Neuronal stem cell (in vitro differentiated cells): ENCODE measurements around the gene SYNJ2BP.

ENCODE experiments used
- DNase-seq: peaks from one replicate; pipeline ENCODE4 v3.0.0-alpha.2; 2013; ENCODE audit warnings: low spot score
- H2AFZ ChIP-seq: one replicate; pipeline ENCODE4 v1.6.1; 2013; ENCODE audit warnings: mild to moderate bottlenecking, low read length, inconsistent platforms
- H2AK5ac ChIP-seq: 2 replicates; pipeline ENCODE4 v1.6.1; 2013; ENCODE audit warnings: low read depth, mild to moderate bottlenecking, inconsistent platforms, low read length, moderate library complexity, mixed read lengths
- H2BK120ac ChIP-seq: 2 replicates; pipeline ENCODE4 v1.6.1; 2013; ENCODE audit warnings: low read depth, mild to moderate bottlenecking, inconsistent platforms, low read length, moderate library complexity, mixed read lengths
- H2BK12ac ChIP-seq: one replicate; pipeline ENCODE4 v1.6.1; 2013; ENCODE audit warnings: low read length, inconsistent platforms
- H2BK15ac ChIP-seq: 2 replicates; pipeline ENCODE4 v1.6.1; 2013; ENCODE audit warnings: mild to moderate bottlenecking, low read length, inconsistent platforms, mixed read lengths
- H2BK5ac ChIP-seq: one replicate; pipeline ENCODE4 v1.6.1; 2013; ENCODE audit warnings: inconsistent platforms, mild to moderate bottlenecking, low read length, moderate library complexity
- H3K14ac ChIP-seq: one replicate; pipeline ENCODE4 v1.6.1; 2013; ENCODE audit warnings: low read length, inconsistent platforms
- H3K18ac ChIP-seq: 2 replicates; pipeline ENCODE4 v1.6.1; 2013; ENCODE audit warnings: low read length, inconsistent platforms
- H3K23ac ChIP-seq: 2 replicates; pipeline ENCODE4 v1.6.1; 2013; ENCODE audit warnings: low read depth, mild to moderate bottlenecking, mixed read lengths, low read length, inconsistent platforms; ENCODE audit not compliant: poor library complexity
- H3K27ac ChIP-seq: replicated peaks from 3 replicates; pipeline ENCODE4 v1.5.1; 2013; ENCODE audit warnings: low read length, inconsistent platforms
- H3K27me3 ChIP-seq, 3 experiments: 2 replicates each; pipeline ENCODE4 v1.6.1; 2013; ENCODE audit warnings: low read length in 3 of 3, mild to moderate bottlenecking in 2 of 3, inconsistent platforms in 1 of 3, low read depth in 1 of 3, mixed read lengths in 1 of 3, moderate library complexity in 1 of 3; ENCODE audit not compliant: control insufficient read depth in 3 of 3, insufficient read depth in 3 of 3
- H3K36me3 ChIP-seq, 2 donors: replicated peaks in 1 of 2; 2 replicates each; pipeline ENCODE4 v1.6.1; 2013; ENCODE audit warnings: low read length in 2 of 2; ENCODE audit not compliant: control insufficient read depth in 2 of 2, insufficient read depth in 2 of 2
- H3K4ac ChIP-seq: 2 replicates; pipeline ENCODE4 v1.6.1; 2013; ENCODE audit warnings: inconsistent platforms, mild to moderate bottlenecking, low read length, moderate library complexity
- H3K4me1 ChIP-seq, 2 donors: 1 replicate in 1 of 2; 2 replicates in 1 of 2; pipeline ENCODE4 v1.6.1; 2013; ENCODE audit warnings: low read length in 2 of 2, low read depth in 1 of 2; ENCODE audit not compliant: control insufficient read depth in 2 of 2, insufficient read depth in 1 of 2
- H3K4me2 ChIP-seq: one replicate; pipeline ENCODE4 v1.6.1; 2013; ENCODE audit warnings: mild to moderate bottlenecking, low read length, inconsistent platforms; ENCODE audit not compliant: insufficient read depth, poor library complexity, severe bottlenecking
- H3K4me3 ChIP-seq, 2 donors: 2 replicates each; pipeline ENCODE4 v1.5.1; 2013; ENCODE audit warnings: low read length in 2 of 2, mild to moderate bottlenecking in 2 of 2, inconsistent platforms in 1 of 2, moderate library complexity in 1 of 2
- H3K79me1 ChIP-seq: one replicate; pipeline ENCODE4 v1.6.1; 2013; ENCODE audit warnings: low read depth, mild to moderate bottlenecking, inconsistent platforms, low read length, moderate library complexity
- H3K9ac ChIP-seq: one replicate; pipeline ENCODE4 v1.6.1; 2013; ENCODE audit warnings: mild to moderate bottlenecking, low read depth, low read length, inconsistent platforms; ENCODE audit not compliant: poor library complexity
- H3K9me3 ChIP-seq, 2 donors: replicated peaks in 1 of 2; 2 replicates each; pipeline versions ENCODE3 to v1.6.1; 2013; ENCODE audit warnings: low read length in 2 of 2, mild to moderate bottlenecking in 2 of 2, inconsistent platforms in 1 of 2, low read depth in 1 of 2, mixed read lengths in 1 of 2, moderate library complexity in 1 of 2; ENCODE audit not compliant: control insufficient read depth in 2 of 2, insufficient read depth in 1 of 2
- H4K8ac ChIP-seq: one replicate; pipeline ENCODE4 v1.6.1; 2013; ENCODE audit warnings: low read depth, mild to moderate bottlenecking, inconsistent platforms, low read length, moderate library complexity
- H4K91ac ChIP-seq: one replicate; pipeline ENCODE4 v1.6.1; 2013; ENCODE audit warnings: low read length, low read depth, mild to moderate bottlenecking, inconsistent platforms; ENCODE audit not compliant: poor library complexity
- WGBS, 2 donors: extraction: QIAGEN DNeasy Blood & Tissue Kit; methylation state at CpG; one replicate each; pipeline ENCODE4 v1.1.7; 2013; ENCODE audit warnings: missing lambda C conversion rate in 2 of 2, mixed read lengths in 1 of 2; ENCODE audit not compliant: insufficient read length in 2 of 2, insufficient replicate concordance in 1 of 2; ENCODE audit errors: extremely low coverage in 2 of 2; 5-methylcytosine and 5-hydroxymethylcytosine counted together

The SYNJ2BP gene

DNA sequence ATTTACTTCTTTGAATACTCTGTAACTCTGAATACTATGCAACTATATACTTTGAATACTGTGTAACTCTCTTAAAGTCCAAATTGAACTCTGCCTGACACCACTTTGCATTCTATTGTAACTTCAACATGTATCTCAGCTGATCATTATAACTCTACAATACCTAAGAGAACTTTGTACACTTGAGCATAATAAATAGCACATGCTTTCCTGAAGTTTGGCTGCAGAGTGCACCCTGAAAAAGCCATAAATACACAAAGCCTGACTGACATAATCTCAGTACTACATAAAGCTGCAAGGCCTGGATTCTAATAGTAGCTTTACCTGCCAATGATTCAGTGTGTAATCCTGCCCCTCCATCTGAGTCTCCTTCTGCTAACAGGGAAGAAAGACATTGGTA is 36.1 kb downstream of the SYNJ2BP start:
- no peak for DNase-seq
- Histone ChIP-seq H3K4me3 (no peak overlapping the region), H3K14ac (no peak overlapping the region), H3K27me3 (no peaks in the 10 kb centered on the region), H2AFZ (no peak overlapping the region), H3K4me2 (no peak overlapping the region), H3K18ac (no peak overlapping the region), H2BK15ac (no peak overlapping the region), H2AK5ac (no peak overlapping the region), H3K36me3 (peaks cover 0 to 17% of the 10 kb centered on the region in 2 donors), H3K9ac (no peak overlapping the region), H3K79me1 (no peaks in the 10 kb centered on the region), H2BK12ac (no peak overlapping the region), H3K4ac (no peak overlapping the region), H4K8ac (no peak overlapping the region), H3K4me1 (no peaks in the 10 kb centered on the region), H2BK120ac (no peak overlapping the region), H4K91ac (no peak overlapping the region), H3K9me3 (no peaks in the 10 kb centered on the region), H3K23ac (no peak overlapping the region), H3K27ac (no peak overlapping the region), H2BK5ac (no peak overlapping the region)

DNA sequence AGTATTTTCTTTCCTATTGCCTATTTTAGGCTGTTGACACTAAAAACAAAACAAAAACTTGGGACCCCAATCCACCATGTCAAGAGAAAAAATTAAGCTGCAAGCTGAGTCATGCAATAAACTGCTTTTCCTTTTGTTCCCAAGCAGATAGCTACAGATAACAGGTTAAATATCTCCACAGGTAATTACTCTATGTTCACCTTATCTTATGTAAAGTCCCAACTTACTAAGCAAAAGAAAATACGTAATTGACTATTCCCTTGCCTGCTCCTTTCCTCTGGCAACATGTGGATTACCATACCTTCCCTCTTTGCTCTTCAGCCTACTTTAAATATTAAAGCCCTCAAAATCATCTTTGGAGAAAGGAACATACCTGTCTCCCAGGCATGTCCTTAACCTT is 38.2 kb downstream of the SYNJ2BP start:
- Histone ChIP-seq H2AFZ (no peak overlapping the region), H2AK5ac (no peak overlapping the region), H3K4me2 (no peak overlapping the region), H2BK12ac (no peak overlapping the region), H2BK5ac (no peak overlapping the region), H3K9me3 (no peaks in the 10 kb centered on the region), H3K27me3 (no peaks in the 10 kb centered on the region), H4K91ac (no peak overlapping the region), H3K23ac (no peak overlapping the region), H3K14ac (no peak overlapping the region), H3K36me3 (peaks cover 0 to 36% of the 10 kb centered on the region in 2 donors), H3K4ac (no peak overlapping the region), H3K4me3 (no peak overlapping the region), H3K18ac (no peak overlapping the region), H3K9ac (no peak overlapping the region), H3K27ac (no peak overlapping the region), H3K79me1 (no peaks in the 10 kb centered on the region), H4K8ac (no peak overlapping the region), H2BK15ac (no peak overlapping the region), H3K4me1 (no peaks in the 10 kb centered on the region), H2BK120ac (no peak overlapping the region)
- WGBS, 2 donors: no CpG with 5 or more reads among the region's 1 CpG
- no peak for DNase-seq
